Adrenal gland (tissue), 12 donors: Measurements from ENCODE around the gene XPC. TPM values are rescaled to one million over a fixed set of nuclear protein-coding genes. Genes with fewer than 3 reads are reported as not detected.

Experiments
- DNase-seq, 7 donors: peaks; one replicate each; pipeline ENCODE4 v3.0.0-alpha.2; 2019 to 2020
- H3K27ac ChIP-seq, 5 donors: fragments of 200-600 bp; sonication (generic) in 4 of 5; 1 replicate in 3 of 5; 2 replicates in 2 of 5; pipeline versions ENCODE4 v1.5.1 to v1.8.0; 2016 to 2020; ENCODE audit warnings: mild to moderate bottlenecking in 1 of 5
- H3K27me3 ChIP-seq: fragments of 200-600 bp; 2 replicates; pipeline ENCODE4 v1.8.0; 2021
- H3K36me3 ChIP-seq, 2 donors: fragments of 200-600 bp; replicated peaks in 1 of 2; 1 replicate in 1 of 2; 2 replicates in 1 of 2; pipeline versions ENCODE4 v1.5.1 to v1.8.0; 2018 to 2022
- H3K4me1 ChIP-seq, 2 donors: fragments of 200-600 bp; replicated peaks in 1 of 2; 1 replicate in 1 of 2; 2 replicates in 1 of 2; pipeline versions ENCODE4 v1.5.1 to v1.8.0; 2018 to 2021
- H3K4me3 ChIP-seq, 4 donors: fragments of 200-600 bp; sonication (generic) in 3 of 4; one replicate each; pipeline ENCODE4 v1.5.1; 2016 to 2018
- H3K9me3 ChIP-seq, 3 donors: fragments of 200-600 bp; sonication (generic) in 1 of 3; replicated peaks in 1 of 3; 1 replicate in 2 of 3; 2 replicates in 1 of 3; pipeline versions ENCODE4 v1.5.1 to v1.8.0; 2016 to 2021
- CTCF ChIP-seq, 6 experiments: fragments of 450-650 bp in 4 of 6; fragments of 200-600 bp in 2 of 6; sonication (generic) in 1 of 6; IDR thresholded peaks; 1 replicate in 5 of 6; 2 replicates in 1 of 6; pipeline versions ENCODE4 v1.5.1 to v1.8.0; 2016 to 2021; ENCODE audit warnings: antibody characterized with exemption in 6 of 6, mild to moderate bottlenecking in 2 of 6, moderate library complexity in 1 of 6
- POLR2A ChIP-seq, 2 donors: fragments of 450-650 bp; IDR thresholded peaks; one replicate each; pipeline ENCODE4 v1.6.1; 2017; ENCODE audit warnings: antibody characterized with exemption in 2 of 2, mild to moderate bottlenecking in 2 of 2, moderate library complexity in 1 of 2
- WGBS, 4 donors: extraction: QIAGEN DNeasy Blood & Tissue Kit in 2 of 4; methylation state at CpG; one replicate each; pipeline versions ENCODE4 v1.1.5 to v1.1.7; 2013 to 2017; 5-methylcytosine and 5-hydroxymethylcytosine counted together
- intact Hi-C, 2 donors: fragments of 100-400 bp; cut with DNase I; formaldehyde crosslinking; loops; one replicate each; pipeline versions ENCODE4 v1.14.1 to v1.15.0; 2022 to 2023
- polyA plus RNA-seq, 3 donors: library from polyadenylated mRNA; stranded (reverse); fragments of 200-250 nt in 2 of 3; fragments of 350-450 nt in 1 of 3; fragmentation: Illumina TruSeq in 1 of 3; extraction: RNeasy Lipid Tissue Mini Kit (QIAGEN cat#74804) in 1 of 3; gene quantifications; one replicate each; pipeline ENCODE4 v1.2.3, GENCODE V29; 2013 to 2014
- total RNA-seq, 9 donors: library from RNA; depleted of rRNA in 4 of 9; stranded (reverse); fragments of >200 nt in 4 of 9; fragments of 120-200 nt in 1 of 9; fragmentation: NEBNext Ultra II Directional in 1 of 9; extraction: Animal tissue kit (Norgen Biotek cat#: 25700) in 1 of 9; gene quantifications; one replicate each; pipeline versions ENCODE4 v1.1.0 to v1.2.4, GENCODE V29; 2013 to 2023
- donor health status: healthy with polysubstance abuse.
- donor health status: Bipolar disorder and iron deficiency.
- donor health status: DM: yes; HTN: yes; CAD: no.
- donor health status: DM: no; HTN: no; CAD: no.
- donor health status: DM: no; HTN: no; CAD: no.
- donor health status: DM: yes; HTN: yes; CAD: no.

Gene XPC
- total and polyA plus RNA-seq, 12 donors = 15.6 to 66.5 (median 31.4) TPM

GRCh38 chr3:14199641-14200040, 21.2 kb upstream of the XPC start:
- no peak for TF ChIP-seq CTCF (IDR thresholded peaks at IDR 0.05)
- no peak for TF ChIP-seq POLR2A (IDR thresholded peaks at IDR 0.05)
- WGBS, 4 donors = 80 to 89% (median 87%) methylated on average over 4 of the region's 4 CpGs
- intact Hi-C loops = loop anchor here (5.0 to 10.0 kb wide), 2 partner anchors 55 to 268 kb away; no protein-coding TSS in a partner anchor

GRCh38 chr3:14194865-14195264, 16.5 kb upstream of the XPC start:
- TF ChIP-seq POLR2A (IDR thresholded peaks at IDR 0.05) = no peak
- no peak for TF ChIP-seq CTCF (IDR thresholded peaks at IDR 0.05)
- no peaks in the 10 kb centered on the region for H3K9me3 ChIP-seq
- no peak for DNase-seq
- H3K4me3 ChIP-seq = no peak overlapping the region
- H3K27me3 ChIP-seq = no peaks in the 10 kb centered on the region
- 93 to 100% (median 96%) methylated on average over 3 to 4 of the region's 4 CpGs for WGBS, 4 donors
- intact Hi-C loops = no loop called here
- H3K4me1 ChIP-seq = no peaks in the 10 kb centered on the region
- H3K36me3 ChIP-seq = peaks cover 0 to 20% of the 10 kb centered on the region in 2 donors
- H3K27ac ChIP-seq = no peak overlapping the region

More at GRCh38 chr3:14199641-14200040, 21.2 kb upstream of the XPC start:
- peaks cover 0 to 20% of the 10 kb centered on the region in 2 donors for H3K36me3 ChIP-seq
- DNase-seq = no peak
- peaks cover 6 to 19% of the 10 kb centered on the region in 2 donors for H3K4me1 ChIP-seq
- H3K27ac ChIP-seq = no peak overlapping the region
- H3K27me3 ChIP-seq = no peaks in the 10 kb centered on the region
- no peaks in the 10 kb centered on the region for H3K9me3 ChIP-seq
- H3K4me3 ChIP-seq = no peak overlapping the region

- Histone ChIP-seq H3K36me3 (peaks cover 0 to 26% of the 10 kb centered on the region in 2 donors), H3K4me3 (no peak overlapping the region), H3K4me1 (peaks cover 0 to 4% of the 10 kb centered on the region in 2 donors), H3K27me3 (no peaks in the 10 kb centered on the region), H3K27ac (no peak overlapping the region), H3K9me3 (no peaks in the 10 kb centered on the region)
- TF ChIP-seq CTCF (IDR thresholded peaks at IDR 0.05) (no peak), POLR2A (IDR thresholded peaks at IDR 0.05) (no peak)
- DNase-seq = no peak
- 76 to 87% (median 82%) methylated on average over 4 of the region's 4 CpGs for WGBS, 4 donors
- intact Hi-C loops = no loop called here
Observed at GRCh38 chr3:14188041-14188754, 9.8 kb upstream of the XPC start.

GRCh38 chr3:14186854-14187458, 8.6 kb upstream of the XPC start:
- H3K4me3 ChIP-seq = no peak overlapping the region
- peaks cover 0 to 34% of the 10 kb centered on the region in 2 donors for H3K36me3 ChIP-seq
- H3K27me3 ChIP-seq = no peaks in the 10 kb centered on the region
- TF ChIP-seq CTCF (IDR thresholded peaks at IDR 0.05) (no peak), POLR2A (IDR thresholded peaks at IDR 0.05) (no peak)
- DNase-seq = no peak
- intact Hi-C loops = no loop called here
- no peaks in the 10 kb centered on the region for H3K9me3 ChIP-seq
- H3K4me1 ChIP-seq = peaks cover 0 to 6% of the 10 kb centered on the region in 2 donors
- H3K27ac ChIP-seq = no peak overlapping the region
- 80 to 94% (median 90%) methylated on average over 4 to 5 of the region's 5 CpGs for WGBS, 4 donors
